Left ventricle myocardium superior (tissue), 1 donor: ENCODE measurements around the gene ACOT6. TPM values are rescaled to one million over a fixed set of nuclear protein-coding genes. Genes with fewer than 3 reads are reported as not detected.
"Not testable (repeated sequence)": the region's sequence is repeated elsewhere in the genome, so short reads cannot be mapped to it uniquely, and the experiment has no call there.

Experiments
- ATAC-seq: fragments of 200-7000 bp; cut with Tn5 transposase; one replicate; pipeline ENCODE4 v1.9.1; 2020; ENCODE audit warnings: mild to moderate bottlenecking, moderate library complexity
- DNase-seq: peaks from one replicate; pipeline ENCODE4 v3.0.0-alpha.2; 2020
- intact Hi-C: fragments of 100-400 bp; cut with micrococcal nuclease; formaldehyde crosslinking; loops from one replicate; pipeline ENCODE4 v1.11.0; 2022
- long read RNA-seq: library from polyadenylated mRNA; unstranded; transcript quantifications from one replicate; pipeline ENCODE4 v2.0.0, GENCODE V29; 2021
- total RNA-seq: library from RNA; stranded (reverse); fragmentation: NEBNext Ultra II Directional; extraction: Animal tissue kit (Norgen Biotek cat#: 25700); gene quantifications from one replicate; pipeline ENCODE4 v1.2.1, GENCODE V29; 2021
- donor health status: DM: no; HTN: yes; CAD: no; lungs with severe emphysema.

ACOT6 gene
- total RNA-seq: not detected
- long read RNA-seq: 0 reads

- ATAC-seq: peak; percentile 95
- peak; percentile 84 for DNase-seq
- intact Hi-C loops: no loop called here
These were observed at the start of gene ACOT6 for GRCh38 chr14:73612339-73613045. ACOT6 (plus strand) TSS chr14:73612517; CDS start chr14:73612572, 55 bp downstream.

GRCh38 chr14:73562696-73563095 is 49.6 kb upstream of the ACOT6 start:
- DNase-seq, intact Hi-C loops, ATAC-seq: not testable (repeated sequence)

GRCh38 chr14:73566431-73566830 is 45.9 kb upstream of the ACOT6 start:
- ATAC-seq, intact Hi-C loops, DNase-seq: not testable (repeated sequence)

- ATAC-seq, intact Hi-C loops, DNase-seq: not testable (repeated sequence)
These were observed 45.4 kb upstream of the ACOT6 start for GRCh38 chr14:73566935-73567334.

- no peak for ATAC-seq
- no peak for DNase-seq
- intact Hi-C loops: no loop called here
These were observed 45.0 kb upstream of the ACOT6 start for GRCh38 chr14:73567358-73567757.

- intact Hi-C loops: no loop called here
- ATAC-seq (peak; percentile 3), DNase-seq (no peak)
These were observed 44.1 kb upstream of the ACOT6 start for GRCh38 chr14:73567951-73568885.

GRCh38 chr14:73568886-73569184 is 43.5 kb upstream of the ACOT6 start:
- ATAC-seq, intact Hi-C loops, DNase-seq: not testable (repeated sequence)

GRCh38 chr14:73569185-73569958 is 42.9 kb upstream of the ACOT6 start, which contains the start of gene ACOT2:
ACOT2 (plus strand) TSS chr14:73569213; CDS start chr14:73569241, 28 bp downstream.
- intact Hi-C loops: not testable (repeated sequence)
- ATAC-seq (peak; percentile 91), DNase-seq (peak; percentile 87)

GRCh38 chr14:73570913-73571312 is 41.4 kb upstream of the ACOT6 start:
- DNase-seq: peak; percentile 78
- intact Hi-C loops: not testable (repeated sequence)
- ATAC-seq: peak; percentile 69

GRCh38 chr14:73573034-73573433 is 39.3 kb upstream of the ACOT6 start:
- intact Hi-C loops, DNase-seq, ATAC-seq: not testable (repeated sequence)

GRCh38 chr14:73573740-73574139 is 38.6 kb upstream of the ACOT6 start:
- DNase-seq, ATAC-seq, intact Hi-C loops: not testable (repeated sequence)

- intact Hi-C loops, DNase-seq, ATAC-seq: not testable (repeated sequence)
These were observed 38.1 kb upstream of the ACOT6 start for GRCh38 chr14:73574251-73574650.

- intact Hi-C loops: no loop called here
- ATAC-seq (no peak), DNase-seq (no peak)
These were observed 35.9 kb upstream of the ACOT6 start for GRCh38 chr14:73576391-73576790.

GRCh38 chr14:73577214-73577613 is 35.1 kb upstream of the ACOT6 start:
- peak; percentile 92 for ATAC-seq
- intact Hi-C loops, DNase-seq: not testable (repeated sequence)

- intact Hi-C loops, DNase-seq, ATAC-seq: not testable (repeated sequence)
These were observed 30.0 kb upstream of the ACOT6 start for GRCh38 chr14:73582102-73582979.

GRCh38 chr14:73588695-73589094 is 23.6 kb upstream of the ACOT6 start:
- intact Hi-C loops: no loop called here
- ATAC-seq: no peak
- no peak for DNase-seq

- DNase-seq: no peak
- no peak for ATAC-seq
- intact Hi-C loops: no loop called here
These were observed 23.2 kb upstream of the ACOT6 start for GRCh38 chr14:73589116-73589515.

- DNase-seq, ATAC-seq, intact Hi-C loops: not testable (repeated sequence)
These were observed 21.7 kb upstream of the ACOT6 start for GRCh38 chr14:73590673-73591004.
